ENCODE measurements around the gene CC2D2A. TPM values are rescaled to one million over a fixed set of nuclear protein-coding genes. Genes with fewer than 3 reads are reported as not detected.

The CC2D2A gene
- total and polyA plus RNA-seq, 2 donors from 2014 or later = 26.7 to 51.2 TPM

DNA sequence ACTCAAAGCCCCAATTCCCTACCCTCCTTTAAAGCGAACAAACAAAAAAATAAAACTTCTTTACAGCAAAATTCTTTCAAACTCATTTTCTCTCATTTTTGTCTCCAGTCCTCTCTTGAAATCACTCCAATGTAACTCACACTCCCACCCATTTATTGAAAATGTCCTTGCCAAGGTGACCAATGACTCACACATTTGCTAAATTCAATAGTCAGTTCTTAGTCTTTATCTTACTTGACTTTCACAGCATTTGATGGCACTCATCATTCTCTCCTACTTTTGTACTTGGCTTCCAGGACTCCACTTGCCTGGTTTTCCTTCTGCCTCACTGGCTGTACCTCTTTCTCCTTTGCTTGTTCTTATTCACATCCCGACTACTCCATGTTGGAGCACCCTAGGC lies 19.9 kb downstream of the CC2D2A start:
- H3K27ac ChIP-seq (ENCODE audit: low read depth in 2 of 2, low read length in 2 of 2) = no peak overlapping the region
- intact Hi-C loops (cut with DNase I) = no loop called here
- TF ChIP-seq, protein P1, sequence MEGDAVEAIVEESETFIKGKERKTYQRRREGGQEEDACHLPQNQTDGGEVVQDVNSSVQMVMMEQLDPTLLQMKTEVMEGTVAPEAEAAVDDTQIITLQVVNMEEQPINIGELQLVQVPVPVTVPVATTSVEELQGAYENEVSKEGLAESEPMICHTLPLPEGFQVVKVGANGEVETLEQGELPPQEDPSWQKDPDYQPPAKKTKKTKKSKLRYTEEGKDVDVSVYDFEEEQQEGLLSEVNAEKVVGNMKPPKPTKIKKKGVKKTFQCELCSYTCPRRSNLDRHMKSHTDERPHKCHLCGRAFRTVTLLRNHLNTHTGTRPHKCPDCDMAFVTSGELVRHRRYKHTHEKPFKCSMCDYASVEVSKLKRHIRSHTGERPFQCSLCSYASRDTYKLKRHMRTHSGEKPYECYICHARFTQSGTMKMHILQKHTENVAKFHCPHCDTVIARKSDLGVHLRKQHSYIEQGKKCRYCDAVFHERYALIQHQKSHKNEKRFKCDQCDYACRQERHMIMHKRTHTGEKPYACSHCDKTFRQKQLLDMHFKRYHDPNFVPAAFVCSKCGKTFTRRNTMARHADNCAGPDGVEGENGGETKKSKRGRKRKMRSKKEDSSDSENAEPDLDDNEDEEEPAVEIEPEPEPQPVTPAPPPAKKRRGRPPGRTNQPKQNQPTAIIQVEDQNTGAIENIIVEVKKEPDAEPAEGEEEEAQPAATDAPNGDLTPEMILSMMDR (IDR thresholded peaks at IDR 0.05; ENCODE audit: borderline replicate concordance, extremely low read depth, insufficient read depth) = no peak
- peaks cover 0 to 2% (median 0%) of the 10 kb centered on the region in 3 donors for H3K36me3 ChIP-seq (ENCODE audit: control insufficient read depth in 2 of 3, insufficient read depth in 3 of 3, low read length in 3 of 3)
- FAIRE-seq (no peak), DNase-seq (no peak)
- H3K27me3 ChIP-seq (ENCODE audit: control insufficient read depth, insufficient read depth, low read length) = no peaks in the 10 kb centered on the region
- H3K4me1 ChIP-seq (ENCODE audit: control insufficient read depth in 2 of 3, insufficient read depth in 2 of 3, low read depth in 1 of 3, low read length in 3 of 3) = no peaks in the 10 kb centered on the region
- H3K9me3 ChIP-seq (ENCODE audit: control insufficient read depth in 2 of 3, insufficient read depth in 1 of 3, low read length in 3 of 3) = peaks cover 4 to 15% (median 4%) of the 10 kb centered on the region in 3 donors
- H3K9ac ChIP-seq (ENCODE audit: low read length in 3 of 3) = no peak overlapping the region
- H3K4me3 ChIP-seq (ENCODE audit: low read length in 3 of 3) = no peak overlapping the region

DNA sequence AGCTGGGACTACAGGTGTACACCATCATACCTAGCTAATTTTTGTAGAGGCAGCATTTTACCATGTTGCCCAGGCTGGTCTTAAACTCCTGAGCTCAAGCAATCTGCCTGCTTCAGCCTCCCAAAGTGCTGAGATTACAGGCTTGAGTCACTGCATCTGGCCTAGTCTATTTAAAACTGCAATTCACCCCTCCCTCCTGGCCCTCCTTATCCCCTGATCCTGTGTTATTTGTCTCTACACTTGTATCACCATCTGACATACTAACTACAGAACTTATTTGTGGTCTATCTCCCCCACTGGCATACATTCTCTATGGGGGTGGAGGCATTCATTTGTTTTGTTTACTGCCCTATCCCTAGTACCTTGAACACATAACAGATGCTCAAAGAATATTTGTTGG lies 23.7 kb downstream of the CC2D2A start:
- TF ChIP-seq, protein P1 (IDR thresholded peaks at IDR 0.05; ENCODE audit: borderline replicate concordance, extremely low read depth, insufficient read depth) = no peak
- Histone ChIP-seq H3K27me3 (ENCODE audit: control insufficient read depth, insufficient read depth, low read length) (no peaks in the 10 kb centered on the region), H3K4me3 (ENCODE audit: low read length in 3 of 3) (no peak overlapping the region), H3K4me1 (ENCODE audit: control insufficient read depth in 2 of 3, insufficient read depth in 2 of 3, low read depth in 1 of 3, low read length in 3 of 3) (no peaks in the 10 kb centered on the region), H3K36me3 (ENCODE audit: control insufficient read depth in 2 of 3, insufficient read depth in 3 of 3, low read length in 3 of 3) (peaks cover 0 to 2% (median 0%) of the 10 kb centered on the region in 3 donors), H3K9ac (ENCODE audit: low read length in 3 of 3) (no peak overlapping the region), H3K27ac (ENCODE audit: low read depth in 2 of 2, low read length in 2 of 2) (no peak overlapping the region), H3K9me3 (ENCODE audit: control insufficient read depth in 2 of 3, insufficient read depth in 1 of 3, low read length in 3 of 3) (peaks cover 2 to 4% (median 4%) of the 10 kb centered on the region in 3 donors)
- no peak for FAIRE-seq
- intact Hi-C loops (cut with DNase I) = no loop called here
- DNase-seq = no peak

DNA sequence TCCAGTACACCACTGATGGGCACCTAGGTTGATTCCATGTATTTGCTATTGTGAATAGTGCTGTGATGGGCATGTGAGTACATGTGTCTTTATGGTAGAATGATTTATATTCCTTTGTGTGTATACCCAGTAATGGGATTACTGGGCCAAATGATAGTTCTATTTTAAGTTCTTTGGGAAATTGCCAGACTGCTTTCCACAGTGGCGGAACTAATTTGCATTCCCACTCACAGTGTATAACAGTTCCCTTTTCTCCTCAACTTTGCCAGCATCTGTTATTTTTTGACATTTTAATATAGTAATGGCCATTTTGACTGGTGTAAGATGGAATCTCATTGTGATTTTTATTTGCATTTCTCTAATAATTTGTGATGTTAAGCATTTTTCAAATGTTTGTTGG lies 25.9 kb downstream of the CC2D2A start:
- DNase-seq = no peak
- H3K4me3 ChIP-seq (ENCODE audit: low read length in 3 of 3) = no peak overlapping the region
- H3K27me3 ChIP-seq (ENCODE audit: control insufficient read depth, insufficient read depth, low read length) = no peaks in the 10 kb centered on the region
- H3K36me3 ChIP-seq (ENCODE audit: control insufficient read depth in 2 of 3, insufficient read depth in 3 of 3, low read length in 3 of 3) = peaks cover 0 to 2% (median 0%) of the 10 kb centered on the region in 3 donors
- H3K27ac ChIP-seq (ENCODE audit: low read depth in 2 of 2, low read length in 2 of 2) = no peak overlapping the region
- no peak for FAIRE-seq
- intact Hi-C loops (cut with DNase I) = no loop called here
- TF ChIP-seq, protein P1 (IDR thresholded peaks at IDR 0.05; ENCODE audit: borderline replicate concordance, extremely low read depth, insufficient read depth) = no peak
- H3K4me1 ChIP-seq (ENCODE audit: control insufficient read depth in 2 of 3, insufficient read depth in 2 of 3, low read depth in 1 of 3, low read length in 3 of 3) = no peaks in the 10 kb centered on the region
- peaks cover 0 to 2% (median 0%) of the 10 kb centered on the region in 3 donors for H3K9me3 ChIP-seq (ENCODE audit: control insufficient read depth in 2 of 3, insufficient read depth in 1 of 3, low read length in 3 of 3)
- no peak overlapping the region for H3K9ac ChIP-seq (ENCODE audit: low read length in 3 of 3)

DNA sequence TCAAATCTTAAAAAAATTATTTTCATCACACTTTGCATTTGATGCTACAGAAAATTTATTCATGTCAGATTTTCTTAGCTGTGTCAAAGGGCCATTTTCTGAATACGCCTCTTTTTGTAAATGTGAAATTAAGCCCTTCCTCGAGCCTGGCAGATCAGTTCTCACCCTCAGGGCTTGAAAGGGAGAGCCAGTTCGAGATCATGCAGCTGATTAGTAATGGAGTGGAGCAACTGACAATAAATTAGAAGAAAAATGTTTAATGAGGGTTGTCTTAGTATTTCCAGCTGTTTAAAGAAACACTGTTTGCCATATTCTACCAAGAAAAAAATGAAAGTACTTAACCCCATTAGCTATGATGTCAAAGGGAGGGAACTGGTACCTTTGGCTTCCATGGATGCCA lies 28.7 kb downstream of the CC2D2A start:
- no peak for FAIRE-seq
- intact Hi-C loops (cut with DNase I) = no loop called here
- DNase-seq = no peak
- Histone ChIP-seq H3K9ac (ENCODE audit: low read length in 3 of 3) (no peak overlapping the region), H3K4me3 (ENCODE audit: low read length in 3 of 3) (no peak overlapping the region), H3K4me1 (ENCODE audit: control insufficient read depth in 2 of 3, insufficient read depth in 2 of 3, low read depth in 1 of 3, low read length in 3 of 3) (no peaks in the 10 kb centered on the region), H3K9me3 (ENCODE audit: control insufficient read depth in 2 of 3, insufficient read depth in 1 of 3, low read length in 3 of 3) (peaks cover 0 to 2% (median 0%) of the 10 kb centered on the region in 3 donors), H3K27ac (ENCODE audit: low read depth in 2 of 2, low read length in 2 of 2) (no peak overlapping the region), H3K27me3 (ENCODE audit: control insufficient read depth, insufficient read depth, low read length) (no peaks in the 10 kb centered on the region), H3K36me3 (ENCODE audit: control insufficient read depth in 2 of 3, insufficient read depth in 3 of 3, low read length in 3 of 3) (peaks cover 0 to 2% (median 0%) of the 10 kb centered on the region in 3 donors)
- TF ChIP-seq, protein P1 (IDR thresholded peaks at IDR 0.05; ENCODE audit: borderline replicate concordance, extremely low read depth, insufficient read depth) = no peak

All from kidney (tissue), 14 donors.